GM04504 (cell line): ENCODE measurements around the gene IRF5.

ENCODE experiments used
- DNase-seq: peaks from one replicate; pipeline ENCODE4 v3.0.0-alpha.2; 2012; ENCODE audit warnings: low read depth

Gene IRF5

GRCh38 chr7:128921866-128922440 lies 15.8 kb upstream of the IRF5 start:
- no peak for DNase-seq

- no peak for DNase-seq
Observed at GRCh38 chr7:128922496-128923410, 15.0 kb upstream of the IRF5 start.

- no peak for DNase-seq
Observed at GRCh38 chr7:128923411-128923800, 14.3 kb upstream of the IRF5 start.

- DNase-seq, result no peak
Observed at GRCh38 chr7:128924707-128925588, 12.8 kb upstream of the IRF5 start.

- DNase-seq, result no peak
Observed at GRCh38 chr7:128928159-128928813, 9.4 kb upstream of the IRF5 start.

GRCh38 chr7:128928882-128929788 lies 8.6 kb upstream of the IRF5 start:
- DNase-seq, result no peak

GRCh38 chr7:128931190-128931798 lies 6.4 kb upstream of the IRF5 start:
- no peak for DNase-seq

- DNase-seq, result no peak
Observed at GRCh38 chr7:128931965-128932861, 5.5 kb upstream of the IRF5 start.

GRCh38 chr7:128932862-128933179 lies 4.9 kb upstream of the IRF5 start:
- DNase-seq, result no peak

GRCh38 chr7:128933180-128933891 lies 4.4 kb upstream of the IRF5 start:
- DNase-seq, result no peak

GRCh38 chr7:128934361-128935341 lies 3.1 kb upstream of the IRF5 start:
- no peak for DNase-seq

GRCh38 chr7:128935342-128935730 lies 2.4 kb upstream of the IRF5 start:
- DNase-seq, result no peak

- no peak for DNase-seq
Observed at GRCh38 chr7:128936798-128937197, 929 bp upstream of the IRF5 start.

GRCh38 chr7:128937271-128937646 lies 468 bp upstream of the IRF5 start:
- DNase-seq, result no peak

- DNase-seq, result no peak
Observed at GRCh38 chr7:128938544-128939074, 882 bp downstream of the IRF5 start.

- no peak for DNase-seq
Observed at GRCh38 chr7:128939075-128939860, 1.5 kb downstream of the IRF5 start.
